HT1080 (cell line): ENCODE measurements around the gene LZTFL1. TPM values are rescaled to one million over a fixed set of nuclear protein-coding genes. Genes with fewer than 3 reads are reported as not detected.

Experiments used
- DNase-seq: peaks from one replicate; pipeline ENCODE4 v3.0.0-alpha.2; 2015; ENCODE audit warnings: low read depth
- total RNA-seq: library from RNA; depleted of rRNA; stranded (reverse); fragments of >200 nt; shearing (Covaris generic); gene quantifications from 2 replicates; pipeline ENCODE4 v1.2.3, GENCODE V29; 2014

LZTFL1 gene
- total RNA-seq, 1 experiment from 2014 or later = 9.7 TPM

GRCh38 chr3:45786801-45787495, 55.0 kb downstream of the LZTFL1 start:
- no peak for DNase-seq

GRCh38 chr3:45785605-45786150, 56.2 kb downstream of the LZTFL1 start:
- no peak for DNase-seq

GRCh38 chr3:45783667-45784066, 58.3 kb downstream of the LZTFL1 start:
- DNase-seq = no peak

- no peak for DNase-seq
These were observed 59.5 kb downstream of the LZTFL1 start for GRCh38 chr3:45782381-45782780.

- no peak for DNase-seq
These were observed 60.1 kb downstream of the LZTFL1 start for GRCh38 chr3:45781841-45782240.

- no peak for DNase-seq
These were observed 60.6 kb downstream of the LZTFL1 start for GRCh38 chr3:45781271-45781670.

GRCh38 chr3:45779746-45780735, 61.9 kb downstream of the LZTFL1 start:
- no peak for DNase-seq

- no peak for DNase-seq
These were observed 63.1 kb downstream of the LZTFL1 start for GRCh38 chr3:45778761-45779201.

GRCh38 chr3:45777746-45778386, 64.1 kb downstream of the LZTFL1 start:
- no peak for DNase-seq

- DNase-seq = no peak
These were observed 64.7 kb downstream of the LZTFL1 start for GRCh38 chr3:45777111-45777745.

GRCh38 chr3:45776611-45777010, 65.3 kb downstream of the LZTFL1 start:
- no peak for DNase-seq

- DNase-seq = no peak
These were observed 65.7 kb downstream of the LZTFL1 start for GRCh38 chr3:45776301-45776595.

GRCh38 chr3:45775571-45776300, 66.2 kb downstream of the LZTFL1 start:
- no peak for DNase-seq

- DNase-seq = no peak
These were observed 67.1 kb downstream of the LZTFL1 start for GRCh38 chr3:45774581-45775521.

- DNase-seq = no peak
These were observed 68.0 kb downstream of the LZTFL1 start for GRCh38 chr3:45773714-45774449.
